GM12878 (cell line): ENCODE measurements around the gene PCDHGB6. TPM values are rescaled to one million over a fixed set of nuclear protein-coding genes. Genes with fewer than 3 reads are reported as not detected.

Experiments
- ATAC-seq: fragments of 200-7000 bp; cut with Tn5 transposase; 3 replicates; pipeline ENCODE4 v1.9.1; 2020; ENCODE audit warnings: mild to moderate bottlenecking, moderate library complexity
- BruUV-seq: library from RNA; stranded (reverse); fragments of 400-500 nt; replicated peaks from 2 replicates; lab custom pipeline; 2021; lab: Mats Ljungman, UMichigan
- CTCF ChIA-PET: fragments of 300-600 bp; sonication (Branson Sonifier 250); formaldehyde crosslinking; extraction: SDS; loops from one replicate; lab custom pipeline; 2021; ENCODE audit warnings: inconsistent platforms; lab: Yijun Ruan, JAX
- POLR2A ChIA-PET: fragments of 350-600 bp; formaldehyde crosslinking; extraction: SDS; loops from one replicate; lab custom pipeline; 2021; ENCODE audit warnings: inconsistent platforms; lab: Charles Lee
- RAD21 ChIA-PET: fragments of 300-600 bp; sonication (Branson Sonifier 250); formaldehyde crosslinking; loops from one replicate; lab custom pipeline; 2023; ENCODE audit warnings: antibody characterized with exemption; ENCODE audit not compliant: unreplicated experiment; lab: Charles Lee
- SMC1A ChIA-PET: fragments of 300-600 bp; sonication (Branson Sonifier 250); formaldehyde crosslinking; loops from one replicate; lab custom pipeline; 2023; ENCODE audit not compliant: unreplicated experiment, uncharacterized antibody; lab: Charles Lee
- DNase-seq: peaks from one replicate; pipeline ENCODE4 v3.0.0-alpha.2; 2011; ENCODE audit warnings: low read depth, low spot score
- FAIRE-seq: peaks from 3 replicates; lab custom pipeline; 2011; peaks lifted over from hg19 to GRCh38; lab: Jason Lieb, UNC
- H2AFZ ChIP-seq: 2 replicates; pipeline ENCODE4 v1.6.0; 2011; ENCODE audit warnings: low read depth, low read length, control low read depth; ENCODE audit not compliant: control insufficient read depth
- H3K27ac ChIP-seq: 2 replicates; pipeline ENCODE4 v1.5.1; 2011; ENCODE audit warnings: control low read depth; ENCODE audit not compliant: control insufficient read depth, insufficient read depth
- H3K27me3 ChIP-seq, 2 experiments: replicated peaks in 1 of 2; 2 replicates each; pipeline versions ENCODE4 v1.6.0 to v1.6.1; 2011; ENCODE audit warnings: low read length in 1 of 2; ENCODE audit not compliant: control insufficient read depth in 2 of 2, insufficient read depth in 2 of 2
- H3K36me3 ChIP-seq, 2 experiments: 2 replicates each; pipeline ENCODE4 v1.5.1; 2011; ENCODE audit warnings: low read length in 1 of 2; ENCODE audit not compliant: control insufficient read depth in 2 of 2, insufficient read depth in 2 of 2
- H3K4me1 ChIP-seq: 2 replicates; pipeline ENCODE4 v1.6.1; 2011; ENCODE audit warnings: mild to moderate bottlenecking, low read length, moderate library complexity, mixed read lengths; ENCODE audit not compliant: control insufficient read depth, insufficient read depth
- H3K4me2 ChIP-seq: 2 replicates; pipeline ENCODE4 v1.6.0; 2011; ENCODE audit warnings: control low read depth; ENCODE audit not compliant: control insufficient read depth, insufficient read depth
- H3K4me3 ChIP-seq: fragments of 200-600 bp; sonication (generic); 2 replicates; pipeline ENCODE4 v1.5.1; 2016
- H3K79me2 ChIP-seq: 2 replicates; pipeline ENCODE4 v1.6.0; 2011; ENCODE audit warnings: low read length; ENCODE audit not compliant: control insufficient read depth, insufficient read depth
- H3K9ac ChIP-seq: 2 replicates; pipeline ENCODE4 v1.8.0; 2011; ENCODE audit warnings: low read length, control low read depth, mixed read lengths; ENCODE audit not compliant: control insufficient read depth, insufficient read depth
- H3K9me3 ChIP-seq: replicated peaks from 3 replicates; pipeline ENCODE4 v1.5.1; 2011; ENCODE audit warnings: mild to moderate bottlenecking, low read length; ENCODE audit not compliant: control insufficient read depth, insufficient read depth
- H4K20me1 ChIP-seq: 2 replicates; pipeline ENCODE4 v1.6.0; 2011; ENCODE audit not compliant: control insufficient read depth, insufficient read depth
- CBX5 ChIP-seq: sonication (generic); IDR thresholded peaks from 2 replicates; pipeline ENCODE4 v1.6.1; 2016; ENCODE audit warnings: low read depth, moderate library complexity, mild to moderate bottlenecking, inconsistent platforms
- CTCF ChIP-seq, 3 experiments: IDR thresholded peaks in 2 of 3; conservative IDR thresholded peaks in 1 of 3; 2 replicates each; pipeline ENCODE4 v1.5.1; 2011; ENCODE audit warnings: low read depth in 3 of 3, low read length in 3 of 3, mild to moderate bottlenecking in 3 of 3, control low read depth in 2 of 3, moderate library complexity in 2 of 3, inconsistent platforms in 1 of 3, mixed read lengths in 1 of 3; ENCODE audit not compliant: control insufficient read depth in 2 of 3, insufficient read depth in 1 of 3; ENCODE audit errors: extremely low read depth in 1 of 3
- KDM1A ChIP-seq: fragments of 200-600 bp; sonication (generic); IDR thresholded peaks from 2 replicates; pipeline ENCODE4 v1.6.1; 2016; ENCODE audit warnings: borderline replicate concordance
- RAD21 ChIP-seq: IDR thresholded peaks from 2 replicates; pipeline ENCODE4 v1.6.1; 2011; ENCODE audit warnings: mild to moderate bottlenecking, low read depth, low read length, moderate library complexity; ENCODE audit not compliant: insufficient read depth
- WGBS: methylation state at CpG from one replicate; pipeline ENCODE4 v1.1.6; 2016; ENCODE audit warnings: low lambda C conversion rate; ENCODE audit not compliant: insufficient replicate concordance, insufficient coverage; ENCODE audit errors: missing lambda C conversion rate; 5-methylcytosine and 5-hydroxymethylcytosine counted together
- in situ Hi-C: fragments of 300-500 bp; cut with MboI; formaldehyde crosslinking; loops from 9 replicates; pipeline ENCODE4 v1.14.3; 2018; ENCODE audit warnings: mixed read lengths
- intact Hi-C: fragments of 100-400 bp; cut with micrococcal nuclease; formaldehyde crosslinking; loops from one replicate; pipeline ENCODE4 v1.14.2; 2022; ENCODE audit not compliant: unreplicated experiment
- polyA plus RNA-seq, 11 experiments: library from polyadenylated mRNA; depleted of rRNA in 4 of 11; unstranded in 6 of 11; stranded (reverse) in 5 of 11; fragments of >200 nt; fragmentation: Nextera tagmentation in 4 of 11; fragmentation: Illumina TruSeq in 1 of 11; extraction: Ambion mirVana in 4 of 11; extraction: Trizol in 1 of 11; gene quantifications; 1 replicate in 1 of 11; 2 replicates in 10 of 11; pipeline versions ENCODE4 v1.2.1 to v1.2.3, GENCODE V29; 2011 to 2016; ENCODE audit warnings: inconsistent platforms in 2 of 11, missing spikeins in 2 of 11, low read depth in 1 of 11
- total RNA-seq, 4 experiments: library from RNA; depleted of rRNA in 3 of 4; stranded (reverse); fragments of >200 nt in 3 of 4; fragmentation: Illumina TruSeq in 1 of 4; extraction: Trizol in 1 of 4; gene quantifications; 2 replicates each; pipeline versions ENCODE4 v1.2.1 to v1.2.3, GENCODE V29; 2013 to 2021

PCDHGB6 gene
- total and polyA plus RNA-seq, 10 of the 15 experiments (the other 5 are each of a cell fraction or from before 2014, with no cell fraction given), result 0.07 to 1.0 (median 0.31) TPM

- in situ Hi-C loops (no loop called here), intact Hi-C loops (no loop called here)
- no peak for DNase-seq
- H3K4me1 ChIP-seq, result no peaks in the 10 kb centered on the region
- ChIA-PET CTCF (interaction anchor here (0.6 to 1.4 kb wide), 5 partner anchors 10 to 204 kb away, joined by 3 to 4 read pairs (median 3); partner anchors contain the start of gene PCDHGB3), SMC1A (no interaction called here)
- H3K27ac ChIP-seq, result no peak within 1 kb of the TSS
- H3K4me2 ChIP-seq, result no peak within 1 kb of the TSS
- peaks cover 6% of the 10 kb centered on the region; the same call in 2 of the 3 replicates for H3K9me3 ChIP-seq
- BruUV-seq, result no TSS peak
- H3K36me3 ChIP-seq, result no peaks in the 10 kb centered on the region
- no peak within 1 kb of the TSS for H2AFZ ChIP-seq
- TF ChIP-seq RAD21 (peak; percentile 47; the same call in 1 of the 2 replicates), KDM1A (no peak), CBX5 (0 out of 2 replicates have a peak, but pooled peaks have one; percentile 25), CTCF (IDR thresholded peaks at IDR 0.05 in 2 of 3, conservative IDR thresholded peaks at IDR 0.05 in 1 of 3; ENCODE audit: control insufficient read depth in 2 of 3, extremely low read depth in 1 of 3, insufficient read depth in 1 of 3, low read depth in 3 of 3, low read length in 3 of 3) (peak; percentile 7 to 53 (median 35); a peak in 4 of 6 replicates)
- TF ChIP-seq, all 136 proteins: peak for 3
- Histone ChIP-seq H3K27me3 (no peaks in the 10 kb centered on the region), H3K9ac (no peak within 1 kb of the TSS), H3K79me2 (no peaks in the 10 kb centered on the region), H3K4me3 (peak within 1 kb of the TSS; percentile 12), H4K20me1 (no peaks in the 10 kb centered on the region)
- WGBS, result 31% methylated on average over 24 of the region's 24 CpGs
- POLR2A ChIA-PET, result no interaction called here
- peak; percentile 64 for ATAC-seq
- FAIRE-seq, result no peak
- RAD21 ChIA-PET, result no interaction called here
These were observed 47.9 kb upstream of the PCDHGB6 start, which contains the start of gene PCDHGB2 for GRCh38 chr5:141359790-141360426. Gene PCDHGB2 (plus strand): TSS chr5:141359994. CDS start chr5:141360136, 142 bp downstream.
